Activated T-helper 17 cell treated with anti-CD3 and anti-CD28 coated beads, Interleukin-2, amount 50 U/mL, for 72 hours (primary cell): Measurements from ENCODE around the gene CSNK2B. TPM values are rescaled to one million over a fixed set of nuclear protein-coding genes. Genes with fewer than 3 reads are reported as not detected.

Source experiments
- ATAC-seq: fragments of 150-1000 bp; cut with Tn5 transposase; replicated peaks from 2 replicates; pipeline ENCODE4 v1.10.0; 2021; ENCODE audit warnings: mild to moderate bottlenecking, moderate library complexity
- H3K27ac Mint-ChIP-seq: one replicate; pipeline ENCODE4 v1.8.0; 2022; ENCODE audit warnings: mixed read lengths
- H3K27me3 Mint-ChIP-seq: one replicate; pipeline ENCODE4 v1.8.0; 2022; ENCODE audit warnings: mixed read lengths
- H3K36me3 Mint-ChIP-seq: one replicate; pipeline ENCODE4 v1.8.0; 2022; ENCODE audit warnings: low read depth, mild to moderate bottlenecking, mixed read lengths
- H3K4me1 Mint-ChIP-seq: one replicate; pipeline ENCODE4 v1.8.0; 2022; ENCODE audit warnings: mixed read lengths
- H3K4me3 Mint-ChIP-seq: one replicate; pipeline ENCODE4 v1.8.0; 2022; ENCODE audit warnings: mild to moderate bottlenecking, mixed read lengths
- H3K9me3 Mint-ChIP-seq: one replicate; pipeline ENCODE4 v1.8.0; 2022; ENCODE audit warnings: mixed read lengths
- total RNA-seq, 2 donors: library from RNA; stranded (reverse); gene quantifications; one replicate each; pipeline ENCODE4 v1.2.3, GENCODE V29; 2022

The CSNK2B gene
- total RNA-seq, 2 donors from 2014 or later: 204 to 245 TPM

DNA sequence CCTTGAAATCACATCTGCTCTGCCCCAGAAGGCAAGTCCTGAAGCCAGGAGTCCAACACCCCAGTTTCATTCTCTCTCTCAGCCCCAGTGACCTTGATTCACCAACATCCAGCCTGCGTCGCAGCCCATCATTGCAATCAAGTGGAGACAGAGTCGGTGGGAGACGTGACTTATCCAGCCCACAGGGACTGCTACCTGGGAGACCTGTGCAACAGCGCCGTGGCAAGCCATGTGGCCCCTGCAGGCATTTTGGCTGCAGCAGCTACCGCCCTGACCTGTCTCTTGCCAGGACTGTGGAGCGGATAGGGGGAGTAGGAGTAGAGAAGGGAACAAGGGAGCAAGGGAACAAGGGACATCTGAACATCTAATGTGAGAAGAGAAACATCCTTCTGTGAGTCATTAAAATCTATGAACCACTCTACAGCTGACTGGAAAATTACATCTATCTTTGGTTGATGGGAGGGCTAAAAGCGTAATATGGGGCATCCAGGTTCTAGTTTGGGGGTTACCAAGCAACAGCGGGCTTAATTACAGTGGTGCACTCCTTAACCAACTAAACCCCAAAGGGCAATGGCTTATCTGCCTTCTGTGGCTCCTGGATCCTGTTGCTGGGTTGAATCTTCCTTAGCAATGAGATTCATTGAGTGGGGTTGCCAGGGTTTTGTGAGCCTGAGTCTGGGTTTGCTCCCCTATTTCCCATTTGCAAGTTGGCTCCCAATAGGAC lies 51.8 kb downstream of the CSNK2B start:
- Mint-ChIP-seq H3K9me3 (no peaks in the 10 kb centered on the region), H3K27ac (no peak overlapping the region), H3K4me3 (no peak overlapping the region), H3K36me3 (no peaks in the 10 kb centered on the region), H3K4me1 (peaks cover 5% of the 10 kb centered on the region), H3K27me3 (no peaks in the 10 kb centered on the region)
- ATAC-seq: no peak

DNA sequence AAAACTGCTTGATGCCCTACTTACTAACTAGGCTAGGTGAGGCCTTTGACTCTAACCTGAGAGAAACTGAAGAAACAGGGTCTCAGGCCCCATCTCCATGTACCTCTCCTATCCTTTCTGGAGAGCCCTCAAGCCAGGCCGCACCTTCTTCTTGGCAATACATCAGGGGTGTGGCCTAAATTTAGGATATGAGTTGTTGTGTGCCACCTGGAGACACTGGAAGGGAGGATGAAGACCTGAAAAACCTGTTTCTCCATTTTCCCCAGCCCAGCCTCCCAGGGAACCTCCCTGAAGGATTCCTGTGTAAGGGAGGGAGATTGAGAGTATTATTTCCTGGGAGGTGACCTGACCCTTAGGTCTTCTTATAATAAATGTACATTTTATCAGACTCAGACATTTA lies 52.4 kb downstream of the CSNK2B start:
- ATAC-seq: no peak
- no peaks in the 10 kb centered on the region for H3K9me3 Mint-ChIP-seq
- H3K4me3 Mint-ChIP-seq: no peak overlapping the region
- peak overlapping the region; percentile 50 for H3K27ac Mint-ChIP-seq
- peaks cover 5% of the 10 kb centered on the region for H3K4me1 Mint-ChIP-seq
- H3K27me3 Mint-ChIP-seq: no peaks in the 10 kb centered on the region
- no peaks in the 10 kb centered on the region for H3K36me3 Mint-ChIP-seq

DNA sequence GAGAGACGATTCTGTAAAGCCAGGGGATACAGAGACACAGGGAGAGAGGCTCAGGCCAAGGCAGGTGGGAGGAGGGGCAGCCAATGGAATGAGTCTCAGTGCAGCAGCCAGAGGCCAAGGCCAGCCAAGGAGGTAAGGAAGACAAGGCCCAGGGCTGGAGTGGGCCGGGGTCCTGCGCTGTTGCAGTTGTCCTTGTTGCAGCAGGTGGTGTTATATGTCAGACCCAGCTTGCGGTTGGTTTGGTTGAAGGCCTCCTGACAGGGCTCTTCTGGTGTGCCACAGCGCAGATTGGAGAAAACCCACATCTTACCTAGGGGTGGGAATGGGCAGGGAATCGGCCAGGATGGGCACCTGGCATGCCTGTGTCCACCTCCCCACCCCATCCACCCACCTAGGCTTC lies 53.1 kb downstream of the CSNK2B start:
- H3K36me3 Mint-ChIP-seq: no peaks in the 10 kb centered on the region
- H3K4me3 Mint-ChIP-seq: no peak overlapping the region
- H3K9me3 Mint-ChIP-seq: no peaks in the 10 kb centered on the region
- H3K27ac Mint-ChIP-seq: peak overlapping the region; percentile 50
- H3K4me1 Mint-ChIP-seq: peaks cover 5% of the 10 kb centered on the region
- H3K27me3 Mint-ChIP-seq: no peaks in the 10 kb centered on the region
- no peak for ATAC-seq

Other genes starting within 250 kb of the CSNK2B start
- gene MICB, start 167.9 kb upstream of the CSNK2B start, total RNA-seq: 10 to 100 TPM; 25.8 to 34.3 TPM
- not detected for gene MCCD1, start 137.1 kb upstream of the CSNK2B start, total RNA-seq
- 100 to 1,000 TPM; 558 to 568 TPM for gene DDX39B, start 124.1 kb upstream of the CSNK2B start, total RNA-seq
- gene ATP6V1G2, start 119.5 kb upstream of the CSNK2B start, total RNA-seq: 1 to 10 TPM; 2.1 to 2.4 TPM
- 10 to 100 TPM; 14.1 to 29.8 TPM for gene NFKBIL1, start 118.5 kb upstream of the CSNK2B start, total RNA-seq
- 100 to 1,000 TPM; 163 to 567 TPM for gene LTA, start 93.8 kb upstream of the CSNK2B start, total RNA-seq
- gene TNF, start 90.5 kb upstream of the CSNK2B start, total RNA-seq: 100 to 1,000 TPM in 1 of 2 donors, 10 to 100 TPM in 1; 69.5 to 199 TPM
- 100 to 1,000 TPM; 269 to 395 TPM for gene LTB, start 83.7 kb upstream of the CSNK2B start, total RNA-seq
- gene LST1, start 79.8 kb upstream of the CSNK2B start, total RNA-seq: 10 to 100 TPM in 1 of 2 donors, 1 to 10 TPM in 1; 8.1 to 28.7 TPM
- 10 to 100 TPM; 25.4 to 28.6 TPM for gene NCR3, start 73.1 kb upstream of the CSNK2B start, total RNA-seq
- 10 to 100 TPM in 1 of 2 donors, 1 to 10 TPM in 1; 9.1 to 15.5 TPM for gene AIF1, start 50.8 kb upstream of the CSNK2B start, total RNA-seq
- gene PRRC2A, start 45.4 kb upstream of the CSNK2B start, total RNA-seq: 100 to 1,000 TPM; 226 to 237 TPM
- gene BAG6, start 13.4 kb upstream of the CSNK2B start, total RNA-seq: 100 to 1,000 TPM; 298 to 383 TPM
- gene APOM, start 10.2 kb upstream of the CSNK2B start, total RNA-seq: 1 to 10 TPM in 1 of 2 donors, under 1 TPM in 1; 0.76 to 1.3 TPM
- 10 to 100 TPM; 16.2 to 21.0 TPM for gene C6orf47, start 5.3 kb upstream of the CSNK2B start, total RNA-seq
- 10 to 100 TPM; 30.1 to 39.0 TPM for gene GPANK1, start 1.1 kb upstream of the CSNK2B start, total RNA-seq
- 10 to 100 TPM; 25.3 to 28.1 TPM for gene LY6G5B, start 3.9 kb downstream of the CSNK2B start, total RNA-seq
- 1 to 10 TPM; 2.2 to 5.0 TPM for gene LY6G5C, start 15.0 kb downstream of the CSNK2B start, total RNA-seq
- 10 to 100 TPM; 31.4 to 31.7 TPM for gene ABHD16A, start 37.2 kb downstream of the CSNK2B start, total RNA-seq
- gene LY6G6F, start 40.8 kb downstream of the CSNK2B start, total RNA-seq: not detected
- gene LY6G6D, start 49.3 kb downstream of the CSNK2B start, total RNA-seq: not detected
- under 1 TPM in 1 of 2 donors, not detected in 1; 0.64 TPM for gene LY6G6C, start 55.7 kb downstream of the CSNK2B start, total RNA-seq
- gene MPIG6B, start 57.3 kb downstream of the CSNK2B start, total RNA-seq: not detected
- gene DDAH2, start 63.2 kb downstream of the CSNK2B start, total RNA-seq: 10 to 100 TPM in 1 of 2 donors, 1 to 10 TPM in 1; 9.4 to 23.8 TPM
- 100 to 1,000 TPM; 406 to 482 TPM for gene CLIC1, start 70.5 kb downstream of the CSNK2B start, total RNA-seq
- 10 to 100 TPM; 78.9 to 82.6 TPM for gene MSH5, start 73.9 kb downstream of the CSNK2B start, total RNA-seq
- 10 to 100 TPM; 12.1 to 18.9 TPM for gene SAPCD1, start 96.6 kb downstream of the CSNK2B start, total RNA-seq
- 1 to 10 TPM; 2.9 to 4.2 TPM for gene VWA7, start 111.2 kb downstream of the CSNK2B start, total RNA-seq
- 100 to 1,000 TPM in 1 of 2 donors, 10 to 100 TPM in 1; 75.3 to 134 TPM for gene VARS1, start 129.7 kb downstream of the CSNK2B start, total RNA-seq
- gene LSM2, start 140.9 kb downstream of the CSNK2B start, total RNA-seq: 100 to 1,000 TPM in 1 of 2 donors, 10 to 100 TPM in 1; 92.5 to 139 TPM
- 1 to 10 TPM; 2.7 to 2.9 TPM for gene HSPA1L, start 149.2 kb downstream of the CSNK2B start, total RNA-seq
- 100 to 1,000 TPM; 124 to 189 TPM for gene HSPA1A, start 149.5 kb downstream of the CSNK2B start, total RNA-seq
- gene HSPA1B, start 161.7 kb downstream of the CSNK2B start, total RNA-seq: 100 to 1,000 TPM in 1 of 2 donors, 10 to 100 TPM in 1; 78.4 to 118 TPM
- gene NEU1, start 196.7 kb downstream of the CSNK2B start, total RNA-seq: 10 to 100 TPM; 19.3 to 22.3 TPM
- gene SLC44A4, start 212.9 kb downstream of the CSNK2B start, total RNA-seq: under 1 TPM in 1 of 2 donors, not detected in 1; 0.39 TPM
- gene EHMT2, start 231.6 kb downstream of the CSNK2B start, total RNA-seq: 10 to 100 TPM; 41.2 to 55.3 TPM
- gene ZBTB12, start 236.0 kb downstream of the CSNK2B start, total RNA-seq: 1 to 10 TPM; 1.6 to 3.0 TPM